Stimulated activated CD4-positive, alpha-beta T cell treated with anti-CD3 and anti-CD28 coated beads, Interleukin-1b, Interleukin-23, amount 100 ng/mL, for 1 hour (primary cell): Measurements from ENCODE around the gene ATP5F1B.

Experiments used
- DNase-seq, 2 donors: peaks; one replicate each; pipeline ENCODE4 v3.0.0-alpha.2; 2020; ENCODE audit warnings: low read depth in 2 of 2

Gene ATP5F1B

DNA sequence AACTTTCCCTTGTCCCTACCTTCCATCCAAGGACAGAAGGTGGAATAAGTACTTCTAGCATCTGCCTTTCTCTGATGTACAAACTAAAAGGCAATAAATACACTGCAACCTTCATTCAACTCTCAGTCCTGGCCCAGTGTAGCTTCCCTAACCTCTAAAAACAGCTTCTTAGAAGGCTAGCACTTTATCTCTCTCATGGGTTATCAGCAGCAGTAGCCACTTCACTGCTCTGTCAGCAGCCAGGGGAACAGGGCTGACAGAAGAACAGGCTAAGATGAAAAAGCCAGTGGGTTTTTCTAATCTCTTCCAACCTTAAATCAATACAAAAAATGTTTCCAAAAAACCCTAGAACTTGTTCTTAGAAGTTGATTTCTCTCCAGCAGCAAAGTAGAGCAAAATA, 28.9 kb downstream of the ATP5F1B start:
- no peak for DNase-seq

- no peak for DNase-seq
These were observed 29.5 kb downstream of the ATP5F1B start for GRCh38 chr12:56616244-56616643.

GRCh38 chr12:56614627-56615026, 31.2 kb downstream of the ATP5F1B start:
- DNase-seq, result no peak

DNA sequence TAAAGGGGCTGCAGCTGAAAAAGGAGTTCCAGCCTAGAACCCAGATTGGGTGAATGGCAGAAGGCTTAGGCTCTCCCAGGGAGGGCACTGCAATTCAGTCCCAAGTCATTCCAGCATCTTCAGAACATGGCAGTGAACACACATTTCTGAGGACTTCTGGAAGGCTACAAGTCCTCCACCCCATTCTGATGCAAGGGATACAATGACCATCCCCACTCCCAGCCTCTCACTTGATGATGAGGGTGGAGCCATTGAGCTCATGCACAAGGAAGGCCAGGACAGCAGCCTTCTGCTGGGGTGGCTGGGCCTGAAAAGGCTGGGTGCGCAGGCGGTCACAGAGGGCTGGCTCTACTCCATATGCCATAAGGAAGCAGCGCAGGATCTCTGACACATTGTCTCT, 41.4 kb downstream of the ATP5F1B start:
- DNase-seq, result no peak

DNA sequence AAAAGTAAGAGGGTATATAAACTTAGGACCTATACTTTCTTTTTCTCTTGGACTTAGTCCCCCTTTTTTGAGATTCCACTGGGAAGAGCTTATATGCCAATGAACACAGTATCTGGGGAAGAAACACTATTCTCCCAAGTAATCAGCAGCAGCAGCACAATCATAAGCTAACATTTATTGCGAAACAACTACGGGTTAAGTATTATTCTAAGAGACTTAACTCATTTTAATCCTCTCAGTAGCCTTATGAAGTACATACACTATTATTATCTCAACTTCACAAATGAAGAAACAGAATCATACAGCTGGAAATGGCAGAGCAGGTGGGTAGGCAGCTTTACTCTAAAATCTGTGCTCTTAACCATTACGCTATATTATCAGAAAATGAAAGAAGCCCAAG, 43.5 kb downstream of the ATP5F1B start:
- DNase-seq, result no peak

- DNase-seq, result no peak
These were observed 44.3 kb downstream of the ATP5F1B start for GRCh38 chr12:56601503-56601902.

- DNase-seq, result no peak
These were observed 45.0 kb downstream of the ATP5F1B start for GRCh38 chr12:56600753-56601152.

DNA sequence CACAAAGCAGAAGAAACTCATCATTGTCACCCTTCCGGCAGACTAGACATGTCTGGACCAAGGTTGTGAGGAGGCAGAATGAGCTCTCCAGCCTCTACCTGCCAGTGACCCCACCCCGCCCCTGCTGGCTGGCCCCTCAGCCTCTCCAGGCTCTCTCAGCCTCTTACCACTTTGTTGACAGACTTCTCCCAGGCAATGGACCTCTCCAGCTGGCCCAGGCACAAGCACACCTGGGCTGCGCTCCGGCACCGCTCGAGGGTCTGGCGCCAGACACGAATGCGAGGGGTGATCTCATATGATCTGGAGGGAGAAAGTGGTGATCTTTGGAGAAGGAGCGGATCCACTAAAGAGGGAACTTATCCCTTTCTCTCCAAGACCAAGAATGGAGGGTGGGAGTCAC, 46.0 kb downstream of the ATP5F1B start:
- no peak for DNase-seq

- no peak for DNase-seq
These were observed 46.7 kb downstream of the ATP5F1B start for GRCh38 chr12:56599041-56599440.

DNA sequence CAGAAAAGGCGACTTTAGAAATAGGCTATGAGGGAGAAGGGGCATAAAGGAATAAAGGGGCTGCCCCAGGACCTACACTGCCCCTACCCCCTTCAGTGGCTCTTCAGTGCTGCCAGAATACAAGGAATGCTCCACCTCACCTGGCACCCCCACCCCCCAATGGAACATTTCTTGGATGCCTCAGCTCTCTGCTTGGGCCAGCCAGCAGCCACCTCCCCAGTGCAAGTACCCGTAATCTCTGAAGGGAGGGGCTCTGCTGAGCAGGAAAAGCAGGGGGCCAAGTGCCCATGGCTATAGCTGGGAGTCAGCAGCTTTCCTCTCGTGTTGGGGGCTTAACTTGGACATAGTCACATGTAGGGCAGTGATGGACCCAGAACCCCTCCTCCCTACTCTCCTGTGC, 49.0 kb downstream of the ATP5F1B start:
- DNase-seq, result no peak

- DNase-seq, result peak; percentile 13 to 20
These were observed 51.7 kb downstream of the ATP5F1B start for GRCh38 chr12:56593909-56594621.

- no peak for DNase-seq
These were observed 53.8 kb downstream of the ATP5F1B start for GRCh38 chr12:56591961-56592360.

- no peak for DNase-seq
These were observed 54.7 kb downstream of the ATP5F1B start for GRCh38 chr12:56591126-56591525.

DNA sequence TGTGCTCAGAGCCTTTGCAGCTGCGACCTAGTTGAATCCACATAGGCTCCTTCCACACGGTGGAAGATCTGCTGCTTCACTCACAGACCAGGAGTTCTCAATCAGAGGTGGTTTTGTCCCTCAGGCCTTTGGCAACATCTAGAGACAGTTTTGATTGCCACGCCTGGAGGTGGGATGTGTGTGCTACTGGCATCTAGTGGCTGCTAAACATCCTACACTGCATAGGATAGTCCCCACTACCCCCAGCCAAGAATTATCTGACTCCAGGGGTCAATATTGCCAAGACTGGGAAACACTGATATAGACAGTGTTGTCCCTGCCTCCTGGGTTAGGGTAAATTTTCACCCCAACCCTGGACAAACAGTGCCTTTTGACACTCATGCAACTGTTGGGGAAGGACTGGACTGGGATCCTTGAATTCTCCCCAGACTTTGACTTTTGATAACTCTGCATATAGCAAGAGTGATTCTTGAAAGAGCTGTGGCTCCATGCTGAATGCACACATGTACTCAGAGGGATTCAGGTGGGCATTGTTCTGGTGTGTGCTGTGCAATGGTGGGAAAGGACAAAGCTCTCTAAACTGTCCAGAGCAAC, 55.5 kb downstream of the ATP5F1B start:
- no peak for DNase-seq

- DNase-seq, result no peak
These were observed 56.0 kb downstream of the ATP5F1B start for GRCh38 chr12:56589783-56590182.
